SK-N-SH treated with all-trans-retinoic acid at 6 μM for 48 hours (cell line): ENCODE results near the gene ZNF701.

Experiments used
- ATAC-seq: fragments of 200-7000 bp; cut with Tn5 transposase; 3 replicates; pipeline ENCODE4 v1.9.1; 2020; ENCODE audit warnings: mild to moderate bottlenecking, moderate library complexity
- CREB5 ChIP-seq: fragments of 250-450 bp; sonication (Bioruptor Pico); IDR thresholded peaks from 2 replicates; pipeline ENCODE4 v1.5.1; 2020; ENCODE audit warnings: low read depth, mild to moderate bottlenecking, moderate library complexity
- CSDC2 ChIP-seq: fragments of 250-450 bp; sonication (Bioruptor Pico); IDR thresholded peaks from 2 replicates; pipeline ENCODE4 v1.5.0; 2020; ENCODE audit warnings: mild to moderate bottlenecking, moderate library complexity
- CSRNP3 ChIP-seq: fragments of 250-450 bp; sonication (Bioruptor Pico); IDR thresholded peaks from 2 replicates; pipeline ENCODE4 v1.5.1; 2021; ENCODE audit warnings: mild to moderate bottlenecking, moderate library complexity
- ESRRG ChIP-seq: fragments of 250-450 bp; sonication (Bioruptor Pico); IDR thresholded peaks from 2 replicates; pipeline ENCODE4 v1.6.1; 2021; ENCODE audit warnings: mild to moderate bottlenecking
- GLIS3 ChIP-seq: fragments of 250-450 bp; sonication (Bioruptor Pico); IDR thresholded peaks from 2 replicates; pipeline ENCODE4 v1.5.0; 2020; ENCODE audit warnings: mild to moderate bottlenecking, moderate library complexity
- ISL1 ChIP-seq: fragments of 250-450 bp; sonication (Bioruptor Pico); IDR thresholded peaks from 2 replicates; pipeline ENCODE4 v2.1.2; 2022; ENCODE audit warnings: mild to moderate bottlenecking, moderate library complexity
- OSR1 ChIP-seq: fragments of 250-450 bp; sonication (Bioruptor Pico); IDR thresholded peaks from 2 replicates; pipeline ENCODE4 v1.8.0; 2022; ENCODE audit warnings: moderate library complexity, mild to moderate bottlenecking, inconsistent platforms
- PATZ1 ChIP-seq: fragments of 250-450 bp; sonication (Bioruptor Pico); IDR thresholded peaks from 2 replicates; pipeline ENCODE4 v1.8.0; 2020; ENCODE audit warnings: mild to moderate bottlenecking, moderate library complexity, borderline replicate concordance
- POU6F1 ChIP-seq: fragments of 250-450 bp; sonication (Bioruptor Pico); IDR thresholded peaks from 2 replicates; pipeline ENCODE4 v1.8.0; 2021; ENCODE audit warnings: low read depth, mild to moderate bottlenecking, moderate library complexity, borderline replicate concordance
- RARB ChIP-seq: fragments of 250-450 bp; sonication (Bioruptor Pico); IDR thresholded peaks from 2 replicates; pipeline ENCODE4 v1.8.0; 2021; ENCODE audit warnings: mild to moderate bottlenecking, moderate library complexity
- SNAI2 ChIP-seq: fragments of 250-450 bp; sonication (Bioruptor Pico); IDR thresholded peaks from 2 replicates; pipeline ENCODE4 v1.5.0; 2020; ENCODE audit warnings: mild to moderate bottlenecking, moderate library complexity
- TCF4 ChIP-seq: fragments of 250-450 bp; sonication (Bioruptor Pico); IDR thresholded peaks from 2 replicates; pipeline ENCODE4 v1.8.0; 2021; ENCODE audit warnings: mild to moderate bottlenecking, moderate library complexity, borderline replicate concordance
- TOX ChIP-seq: fragments of 250-450 bp; sonication (Bioruptor Pico); IDR thresholded peaks from 2 replicates; pipeline ENCODE4 v1.8.0; 2021; ENCODE audit warnings: mild to moderate bottlenecking, moderate library complexity, borderline replicate concordance
- ZC3H10 ChIP-seq: fragments of 250-450 bp; sonication (Bioruptor Pico); IDR thresholded peaks from 2 replicates; pipeline ENCODE4 v1.5.1; 2021; ENCODE audit warnings: mild to moderate bottlenecking, moderate library complexity
- ZFP3 ChIP-seq: fragments of 250-450 bp; sonication (Bioruptor Pico); IDR thresholded peaks from 2 replicates; pipeline ENCODE4 v1.5.0; 2020; ENCODE audit warnings: mild to moderate bottlenecking, moderate library complexity
- ZFP30 ChIP-seq: fragments of 450-650 bp; formaldehyde crosslinking; IDR thresholded peaks from 2 replicates; pipeline ENCODE4 v1.5.0; 2022; ENCODE audit warnings: mild to moderate bottlenecking, moderate library complexity
- ZNF565 ChIP-seq: fragments of 450-650 bp; formaldehyde crosslinking; conservative IDR thresholded peaks from 2 replicates; pipeline ENCODE4 v1.5.0; 2020; ENCODE audit warnings: low read depth, mild to moderate bottlenecking, moderate library complexity
- ZNF70 ChIP-seq: fragments of 450-650 bp; formaldehyde crosslinking; IDR thresholded peaks from 2 replicates; pipeline ENCODE4 v1.5.0; 2020; ENCODE audit warnings: mild to moderate bottlenecking, moderate library complexity
- ZNF8 ChIP-seq: fragments of 450-650 bp; formaldehyde crosslinking; IDR thresholded peaks from 2 replicates; pipeline ENCODE4 v1.5.0; 2020; ENCODE audit warnings: mild to moderate bottlenecking, moderate library complexity

Gene ZNF701

GRCh38 chr19:52532480-52532879 lies 37.6 kb upstream of the ZNF701 start:
- ATAC-seq, result no peak

GRCh38 chr19:52533901-52534300 lies 36.2 kb upstream of the ZNF701 start:
- ATAC-seq, result no peak
- no peak for TF ChIP-seq ZFP3 (CRISPR knock-in tag)
- no peak for TF ChIP-seq ISL1 (CRISPR knock-in tag)
- no peak for TF ChIP-seq CSRNP3 (CRISPR knock-in tag)
- no peak for TF ChIP-seq TCF4 (CRISPR knock-in tag)
- TF ChIP-seq CSDC2 (CRISPR knock-in tag), result no peak
- TF ChIP-seq PATZ1 (CRISPR knock-in tag), result no peak

More at GRCh38 chr19:52532480-52532879, 37.6 kb upstream of the ZNF701 start:
- TF ChIP-seq ISL1 (CRISPR knock-in tag) (no peak), CSRNP3 (CRISPR knock-in tag) (no peak), TOX (no peak), ZFP30 (CRISPR knock-in tag) (no peak), GLIS3 (CRISPR knock-in tag) (no peak), ZNF565 (CRISPR knock-in tag) (no peak), RARB (CRISPR knock-in tag) (no peak), POU6F1 (CRISPR knock-in tag) (no peak), ZC3H10 (CRISPR knock-in tag) (no peak), OSR1 (CRISPR knock-in tag) (no peak)

- peak; percentile 49 for ATAC-seq
Measured at GRCh38 chr19:52535385-52535770, 34.7 kb upstream of the ZNF701 start.

GRCh38 chr19:52535771-52536447 lies 34.2 kb upstream of the ZNF701 start:
- no peak for TF ChIP-seq TCF4 (CRISPR knock-in tag)
- TF ChIP-seq ZNF70 (CRISPR knock-in tag), result no peak
- TF ChIP-seq SNAI2 (CRISPR knock-in tag), result no peak
- no peak for TF ChIP-seq ZFP3 (CRISPR knock-in tag)
- no peak for TF ChIP-seq RARB (CRISPR knock-in tag)
- TF ChIP-seq CREB5 (CRISPR knock-in tag), result no peak
- TF ChIP-seq ZC3H10 (CRISPR knock-in tag), result no peak
- TF ChIP-seq ZNF8 (CRISPR knock-in tag), result no peak
- TF ChIP-seq ISL1 (CRISPR knock-in tag), result no peak
- TF ChIP-seq ESRRG (CRISPR knock-in tag), result no peak
- TF ChIP-seq CSDC2 (CRISPR knock-in tag), result no peak
- TF ChIP-seq OSR1 (CRISPR knock-in tag), result no peak
- TF ChIP-seq TOX, result no peak
- no peak for TF ChIP-seq PATZ1 (CRISPR knock-in tag)
- ATAC-seq, result peak; percentile 98
